BE2C (cell line): Measurements from ENCODE around the gene MRPS10.
"Not testable (repeated sequence)": the region's sequence is repeated elsewhere in the genome, so short reads cannot be mapped to it uniquely, and the experiment has no call there.

Experiments used
- DNase-seq: peaks from one replicate; pipeline ENCODE4 v3.0.0-alpha.2; 2020
- H3K27me3 ChIP-seq: fragments of 250-450 bp; sonication (Bioruptor Pico); 2 replicates; pipeline ENCODE4 v1.5.1; 2020; ENCODE audit warnings: mild to moderate bottlenecking
- H3K36me3 ChIP-seq: fragments of 250-450 bp; sonication (Bioruptor Pico); 2 replicates; pipeline ENCODE4 v1.5.1; 2020; ENCODE audit warnings: mild to moderate bottlenecking
- H3K4me1 ChIP-seq: fragments of 250-450 bp; sonication (Bioruptor Pico); 2 replicates; pipeline ENCODE4 v1.5.1; 2020
- H3K4me3 ChIP-seq: 2 replicates; pipeline ENCODE4 v1.5.1; 2011; ENCODE audit warnings: low read depth, low read length
- H3K9me3 ChIP-seq: fragments of 250-450 bp; sonication (Bioruptor Pico); 2 replicates; pipeline ENCODE4 v1.5.1; 2020
- TF ChIP-seq, protein P1 (sequence below): IDR thresholded peaks from 2 replicates; pipeline ENCODE4 v1.5.1; 2012; ENCODE audit warnings: mild to moderate bottlenecking, low read depth, low read length

Gene MRPS10

DNA sequence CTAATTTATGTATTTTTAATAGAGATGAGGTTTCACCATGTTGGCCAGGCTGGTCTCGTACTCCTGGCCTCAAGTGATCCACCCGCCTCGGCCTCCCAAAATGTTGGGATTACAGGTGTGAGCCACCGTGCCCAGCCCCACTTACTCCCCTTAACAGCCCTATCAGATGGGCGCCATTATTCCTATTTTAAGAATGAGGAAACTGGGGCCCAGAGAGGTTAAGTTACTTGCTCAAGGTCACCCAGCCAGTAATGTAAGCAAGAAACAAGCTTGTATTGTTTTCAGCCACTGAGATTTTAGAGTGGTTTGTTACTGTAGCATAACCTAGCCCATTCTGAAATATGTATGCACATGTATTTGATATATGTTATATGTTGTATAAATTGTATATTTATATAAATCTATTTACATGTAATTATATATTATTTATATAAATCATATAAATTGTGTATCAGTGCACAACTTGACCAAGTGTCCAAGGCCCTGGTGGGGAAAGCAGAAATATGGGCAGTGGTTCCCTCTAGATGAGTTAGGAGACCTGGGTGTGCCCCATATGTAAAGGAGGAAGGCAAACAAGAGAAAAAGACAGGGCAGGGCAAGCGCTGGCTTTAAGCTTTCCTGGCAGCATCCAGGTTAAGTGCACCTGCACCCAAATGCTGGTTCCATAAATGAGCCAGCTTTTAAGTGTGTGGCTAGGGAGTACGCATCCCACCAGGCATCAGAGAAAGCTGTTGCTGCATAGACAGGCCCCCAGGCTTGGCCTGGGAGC lies 45.7 kb downstream of the MRPS10 start:
- DNase-seq = no peak

DNA sequence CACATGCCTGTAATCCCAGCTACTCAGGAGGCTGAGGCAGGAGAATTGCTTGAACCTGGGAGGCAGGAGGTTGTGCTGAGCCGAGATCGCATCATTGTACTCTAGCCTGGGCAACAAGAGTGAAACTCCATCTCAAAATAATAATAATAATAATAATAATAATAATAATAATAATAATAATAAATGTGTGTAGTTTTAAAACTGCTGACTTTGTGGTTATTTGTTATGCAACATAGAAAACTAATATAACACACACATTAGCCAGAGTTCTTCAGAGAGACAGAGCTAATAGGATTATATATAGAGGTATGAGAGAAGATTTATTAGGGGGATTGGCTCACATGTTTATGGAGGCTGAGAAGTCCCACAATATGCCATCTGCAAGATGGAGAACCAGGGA lies 47.9 kb downstream of the MRPS10 start:
- not testable (repeated sequence) for H3K4me3 ChIP-seq, H3K9me3 ChIP-seq, H3K4me1 ChIP-seq, H3K36me3 ChIP-seq, H3K27me3 ChIP-seq, DNase-seq

More for the DNA sequence above, 45.7 kb downstream of the MRPS10 start:
- TF ChIP-seq, protein P1, sequence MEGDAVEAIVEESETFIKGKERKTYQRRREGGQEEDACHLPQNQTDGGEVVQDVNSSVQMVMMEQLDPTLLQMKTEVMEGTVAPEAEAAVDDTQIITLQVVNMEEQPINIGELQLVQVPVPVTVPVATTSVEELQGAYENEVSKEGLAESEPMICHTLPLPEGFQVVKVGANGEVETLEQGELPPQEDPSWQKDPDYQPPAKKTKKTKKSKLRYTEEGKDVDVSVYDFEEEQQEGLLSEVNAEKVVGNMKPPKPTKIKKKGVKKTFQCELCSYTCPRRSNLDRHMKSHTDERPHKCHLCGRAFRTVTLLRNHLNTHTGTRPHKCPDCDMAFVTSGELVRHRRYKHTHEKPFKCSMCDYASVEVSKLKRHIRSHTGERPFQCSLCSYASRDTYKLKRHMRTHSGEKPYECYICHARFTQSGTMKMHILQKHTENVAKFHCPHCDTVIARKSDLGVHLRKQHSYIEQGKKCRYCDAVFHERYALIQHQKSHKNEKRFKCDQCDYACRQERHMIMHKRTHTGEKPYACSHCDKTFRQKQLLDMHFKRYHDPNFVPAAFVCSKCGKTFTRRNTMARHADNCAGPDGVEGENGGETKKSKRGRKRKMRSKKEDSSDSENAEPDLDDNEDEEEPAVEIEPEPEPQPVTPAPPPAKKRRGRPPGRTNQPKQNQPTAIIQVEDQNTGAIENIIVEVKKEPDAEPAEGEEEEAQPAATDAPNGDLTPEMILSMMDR = no peak
- no peaks in the 10 kb centered on the region for H3K9me3 ChIP-seq
- H3K4me3 ChIP-seq = no peak overlapping the region
- no peaks in the 10 kb centered on the region for H3K27me3 ChIP-seq
- H3K4me1 ChIP-seq = no peaks in the 10 kb centered on the region
- H3K36me3 ChIP-seq = no peaks in the 10 kb centered on the region

DNA sequence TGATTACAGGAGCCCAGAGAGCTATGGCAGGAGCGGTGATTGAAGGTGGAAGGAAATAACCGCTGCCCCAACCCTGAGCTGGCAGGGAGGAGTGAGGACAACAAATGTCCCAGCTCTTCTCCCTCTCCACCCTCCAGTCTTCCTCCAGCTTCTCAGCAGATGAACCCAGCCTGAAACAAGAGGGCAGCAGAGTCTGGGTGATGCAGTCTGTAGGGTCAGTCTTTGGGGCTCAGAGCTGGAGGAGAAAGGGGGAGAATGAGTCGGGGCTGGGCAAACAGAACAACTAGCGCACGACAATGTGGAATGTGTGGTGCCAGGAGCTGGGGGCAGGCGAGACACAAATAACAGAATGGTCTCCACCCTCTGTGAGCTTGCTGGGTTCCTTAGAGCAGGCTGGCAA lies 49.0 kb downstream of the MRPS10 start:
- TF ChIP-seq, protein P1 = no peak
- peaks cover 3% of the 10 kb centered on the region; the same call in 1 of the 2 replicates for H3K4me1 ChIP-seq
- no peaks in the 10 kb centered on the region for H3K27me3 ChIP-seq
- DNase-seq = no peak
- H3K36me3 ChIP-seq = no peaks in the 10 kb centered on the region
- no peak overlapping the region for H3K4me3 ChIP-seq
- H3K9me3 ChIP-seq = no peaks in the 10 kb centered on the region

DNA sequence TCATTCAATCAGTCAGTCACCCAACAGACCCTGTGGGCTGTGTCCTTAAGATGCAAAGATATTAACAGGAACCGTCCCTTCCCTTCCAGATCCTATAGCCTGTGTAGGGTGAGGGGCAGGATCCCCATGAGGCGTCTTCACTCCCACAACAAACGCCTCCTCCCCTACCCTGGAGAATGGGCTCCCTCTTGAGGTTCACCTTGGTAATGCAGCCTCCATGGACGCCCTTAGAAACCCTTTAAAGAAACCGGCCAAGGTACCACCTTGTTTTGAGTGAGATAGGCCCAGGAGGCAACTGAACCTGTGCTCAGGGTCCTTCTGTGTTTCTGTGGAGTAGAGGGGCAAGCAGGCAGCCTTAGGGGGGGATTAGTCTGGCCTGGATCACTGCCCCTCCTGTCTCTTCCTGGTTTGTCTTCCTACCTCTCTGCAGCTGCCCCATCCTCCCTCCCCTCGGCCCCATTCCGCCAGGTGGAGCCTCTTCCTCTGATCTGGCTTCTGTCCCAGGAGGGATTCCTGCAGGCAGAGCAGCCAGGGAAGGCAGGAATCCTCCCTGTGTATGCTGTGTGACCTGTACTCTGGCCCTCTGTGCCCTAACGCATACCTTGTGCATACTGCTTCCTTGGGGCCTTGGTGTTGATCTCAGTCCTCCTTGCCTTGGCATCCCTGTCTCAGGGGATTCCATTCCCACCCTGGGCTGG lies 51.1 kb downstream of the MRPS10 start:
- Histone ChIP-seq H3K4me3 (no peak overlapping the region), H3K27me3 (no peaks in the 10 kb centered on the region), H3K9me3 (no peaks in the 10 kb centered on the region), H3K4me1 (peaks cover 3% of the 10 kb centered on the region; the same call in 1 of the 2 replicates), H3K36me3 (no peaks in the 10 kb centered on the region)
- TF ChIP-seq, protein P1 = peak; percentile 98
- DNase-seq = peak; percentile 84

DNA sequence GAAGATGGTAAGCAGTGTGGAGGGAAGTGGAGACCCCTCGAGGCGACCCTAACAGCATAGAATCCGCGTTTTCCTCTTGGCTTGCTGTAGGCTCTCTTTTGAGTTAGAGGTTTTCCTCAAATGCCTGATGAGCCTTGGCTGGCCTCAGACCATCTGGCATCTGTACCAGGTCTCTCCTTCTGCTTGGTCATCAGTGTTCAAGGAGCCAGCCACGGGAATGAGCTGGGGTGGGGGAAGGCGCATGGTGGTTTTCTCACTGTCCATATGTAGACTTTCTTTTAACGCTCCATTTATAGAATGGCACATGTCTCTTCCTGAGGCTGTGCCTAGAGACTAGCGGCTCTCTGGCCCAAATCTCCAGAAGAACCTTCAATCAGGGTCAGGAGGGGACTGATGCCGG lies 52.6 kb downstream of the MRPS10 start:
- Histone ChIP-seq H3K9me3 (no peaks in the 10 kb centered on the region), H3K4me3 (no peak overlapping the region), H3K36me3 (no peaks in the 10 kb centered on the region), H3K4me1 (peaks cover 3% of the 10 kb centered on the region; the same call in 1 of the 2 replicates), H3K27me3 (no peaks in the 10 kb centered on the region)
- TF ChIP-seq, protein P1 = no peak
- DNase-seq = no peak

DNA sequence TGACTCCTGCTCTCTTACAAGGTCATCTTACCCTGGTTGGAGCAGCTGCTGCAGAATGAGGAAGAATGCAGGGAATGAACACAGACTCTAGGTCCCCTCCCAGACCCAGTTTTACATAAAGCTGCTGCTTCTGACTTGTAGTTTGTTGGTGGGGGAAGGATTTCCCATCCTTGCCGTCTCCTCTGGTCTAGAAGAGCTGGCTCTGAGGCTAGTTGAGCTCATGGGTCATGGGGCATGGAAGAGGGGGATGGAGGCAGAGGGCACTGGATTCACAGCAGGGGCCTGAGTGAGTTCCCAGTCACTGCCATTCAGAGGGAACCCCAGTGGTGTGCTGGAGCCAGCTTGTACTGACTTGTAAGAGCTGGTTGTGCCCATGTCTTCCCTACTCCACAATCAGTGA lies 53.7 kb downstream of the MRPS10 start:
- TF ChIP-seq, protein P1 = no peak
- Histone ChIP-seq H3K27me3 (no peaks in the 10 kb centered on the region), H3K4me1 (peaks cover 3% of the 10 kb centered on the region; the same call in 1 of the 2 replicates), H3K4me3 (no peak overlapping the region), H3K9me3 (no peaks in the 10 kb centered on the region), H3K36me3 (no peaks in the 10 kb centered on the region)
- DNase-seq = no peak
